Skeletal muscle tissue (tissue), 4 donors: ENCODE data around the gene NCOA5. TPM values are rescaled to one million over a fixed set of nuclear protein-coding genes. Genes with fewer than 3 reads are reported as not detected.

Experiments
- H3K27ac ChIP-seq: one replicate; pipeline ENCODE4 v1.7.0; 2013; ENCODE audit warnings: mild to moderate bottlenecking, low read depth, low read length, inconsistent platforms
- H3K27me3 ChIP-seq, 3 donors: one replicate each; pipeline ENCODE4 v1.7.0; 2013; ENCODE audit warnings: low read length in 3 of 3; ENCODE audit not compliant: control insufficient read depth in 3 of 3, insufficient read depth in 3 of 3
- H3K36me3 ChIP-seq, 3 donors: one replicate each; pipeline ENCODE4 v1.7.0; 2013; ENCODE audit warnings: low read length in 3 of 3; ENCODE audit not compliant: control insufficient read depth in 3 of 3, insufficient read depth in 3 of 3
- H3K4me1 ChIP-seq, 3 donors: one replicate each; pipeline ENCODE4 v1.7.0; 2013; ENCODE audit warnings: low read length in 3 of 3, mild to moderate bottlenecking in 3 of 3; ENCODE audit not compliant: control insufficient read depth in 3 of 3, insufficient read depth in 3 of 3
- H3K4me3 ChIP-seq, 3 donors: one replicate each; pipeline ENCODE4 v1.7.0; 2013; ENCODE audit warnings: low read length in 3 of 3
- H3K9ac ChIP-seq, 3 donors: one replicate each; pipeline ENCODE4 v1.7.0; 2013; ENCODE audit warnings: low read length in 3 of 3, mild to moderate bottlenecking in 3 of 3, moderate library complexity in 2 of 3, low read depth in 1 of 3
- H3K9me3 ChIP-seq, 3 donors: one replicate each; pipeline ENCODE4 v1.7.0; 2013; ENCODE audit warnings: low read length in 3 of 3; ENCODE audit not compliant: control insufficient read depth in 3 of 3
- total RNA-seq: library from RNA; depleted of rRNA; stranded (reverse); fragments of >200 nt; gene quantifications from one replicate; pipeline ENCODE4 v1.2.3, GENCODE V29; 2014
- donor health status: Osteomylitis.

The NCOA5 gene
- total RNA-seq, 1 donor from 2014 or later = 10.4 TPM

DNA sequence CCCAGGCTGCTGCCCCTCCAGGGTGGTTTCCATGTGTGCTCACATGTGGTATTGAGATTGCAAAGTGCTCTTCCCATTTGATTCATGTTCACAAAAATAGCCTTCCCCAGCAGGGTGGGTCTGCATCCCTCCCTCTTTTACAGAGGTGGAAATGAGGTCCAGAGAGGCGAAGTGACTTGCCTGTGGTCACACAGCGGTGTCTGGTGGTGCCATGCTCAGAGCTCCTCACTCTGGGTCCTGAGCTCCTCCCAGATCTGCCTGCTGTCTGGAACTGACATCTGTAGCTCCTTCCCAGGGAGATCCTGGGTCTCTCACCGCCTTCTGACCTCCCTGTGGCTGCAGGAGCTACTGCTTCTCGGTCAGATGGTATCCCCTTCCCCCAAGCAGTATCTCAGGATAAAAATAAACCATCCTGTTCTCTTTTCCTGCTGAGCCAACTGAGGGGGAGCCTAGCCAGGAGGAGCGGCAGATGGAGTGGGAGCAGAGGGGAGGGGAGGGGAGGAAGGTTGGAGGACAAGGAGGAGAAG lies 40.3 kb upstream of the NCOA5 start:
- H3K4me3 ChIP-seq = no peak overlapping the region
- peaks cover 4 to 28% (median 15%) of the 10 kb centered on the region in 3 donors for H3K27me3 ChIP-seq
- H3K9ac ChIP-seq = no peak overlapping the region
- H3K9me3 ChIP-seq = no peaks in the 10 kb centered on the region
- no peak overlapping the region for H3K27ac ChIP-seq
- H3K36me3 ChIP-seq = peaks cover 5 to 8% (median 7%) of the 10 kb centered on the region in 3 donors
- H3K4me1 ChIP-seq = peaks cover 6 to 24% (median 10%) of the 10 kb centered on the region in 3 donors

DNA sequence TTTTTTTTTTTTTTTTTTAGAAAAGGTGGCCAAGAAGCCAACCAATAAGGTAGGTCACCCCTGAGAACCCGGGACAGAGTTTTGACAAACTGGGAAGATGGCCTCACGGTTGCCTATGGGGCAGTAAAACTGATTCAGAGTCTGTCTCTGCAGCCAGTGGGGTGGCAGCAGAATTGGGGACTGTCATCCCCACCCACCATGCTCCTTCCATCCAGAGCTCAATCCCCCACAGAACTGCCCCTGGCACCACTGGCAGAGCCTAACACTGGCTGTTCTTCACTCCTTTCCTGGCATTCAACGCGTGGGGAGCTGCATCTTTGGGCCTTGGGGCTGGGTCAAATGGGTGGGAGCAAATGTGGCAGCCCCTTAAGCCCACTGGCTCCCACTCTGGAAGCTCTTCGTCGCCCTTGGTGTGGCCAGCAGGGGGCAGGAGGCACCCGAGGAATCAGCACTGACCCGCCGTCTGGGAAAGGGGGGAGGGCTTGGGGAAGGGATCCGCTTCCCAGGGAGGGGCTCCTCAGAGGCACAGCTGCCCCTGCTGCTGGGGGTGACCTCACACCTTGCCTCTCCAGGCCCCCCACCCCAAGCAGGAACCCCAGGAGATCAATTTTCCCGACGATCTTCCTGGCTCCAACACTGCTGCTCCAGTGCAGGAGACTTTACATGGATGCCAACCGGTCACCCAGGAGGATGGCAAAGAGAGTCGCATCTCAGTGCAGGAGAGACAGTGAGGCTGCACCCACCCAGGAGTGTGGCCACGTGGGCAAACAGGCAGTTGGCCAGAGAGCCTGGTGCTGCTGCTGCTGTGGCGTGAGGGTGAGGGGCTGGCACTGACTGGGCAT lies 38.8 kb upstream of the NCOA5 start:
- no peaks in the 10 kb centered on the region for H3K9me3 ChIP-seq
- no peak overlapping the region for H3K4me3 ChIP-seq
- H3K4me1 ChIP-seq = peaks cover 6 to 24% (median 10%) of the 10 kb centered on the region in 3 donors
- H3K27me3 ChIP-seq = peaks cover 4 to 28% (median 10%) of the 10 kb centered on the region in 3 donors
- no peak overlapping the region for H3K9ac ChIP-seq
- no peak overlapping the region for H3K27ac ChIP-seq
- H3K36me3 ChIP-seq = peaks cover 10 to 13% (median 13%) of the 10 kb centered on the region in 3 donors

DNA sequence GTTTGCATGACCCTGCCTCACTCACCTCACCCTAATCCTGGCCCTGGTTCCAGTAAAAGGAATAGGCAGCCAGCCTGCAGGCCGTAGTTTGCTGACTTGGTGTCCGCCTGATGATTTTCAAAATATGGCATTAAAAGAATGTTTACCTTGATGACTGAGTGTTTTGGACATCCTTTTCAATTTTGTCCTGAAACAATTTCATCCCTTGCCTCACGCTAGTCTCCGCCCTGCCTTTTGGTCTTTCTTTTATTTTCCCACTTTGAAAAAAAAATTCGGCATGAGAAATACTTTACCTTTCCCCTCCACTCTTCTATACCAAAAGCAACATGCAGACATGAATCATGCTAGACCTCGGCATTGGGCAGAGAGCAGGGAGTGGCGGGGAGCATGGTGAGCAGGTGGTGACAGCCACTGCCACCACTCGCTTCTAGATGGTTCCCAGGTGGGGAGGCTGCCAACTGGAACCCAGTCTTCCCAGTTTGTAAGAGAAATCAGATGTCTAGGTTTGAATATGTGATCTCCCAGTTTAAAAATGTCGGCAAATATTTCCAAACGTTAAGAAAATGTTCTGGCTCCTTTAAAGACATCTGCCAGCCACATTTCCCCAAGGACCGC lies 37.7 kb upstream of the NCOA5 start:
- Histone ChIP-seq H3K9ac (no peak overlapping the region), H3K27me3 (peaks cover 4 to 23% (median 10%) of the 10 kb centered on the region in 3 donors), H3K4me3 (no peak overlapping the region), H3K9me3 (no peaks in the 10 kb centered on the region), H3K36me3 (peaks cover 20 to 24% (median 23%) of the 10 kb centered on the region in 3 donors), H3K27ac (no peak overlapping the region), H3K4me1 (peaks cover 6 to 18% (median 9%) of the 10 kb centered on the region in 3 donors)

DNA sequence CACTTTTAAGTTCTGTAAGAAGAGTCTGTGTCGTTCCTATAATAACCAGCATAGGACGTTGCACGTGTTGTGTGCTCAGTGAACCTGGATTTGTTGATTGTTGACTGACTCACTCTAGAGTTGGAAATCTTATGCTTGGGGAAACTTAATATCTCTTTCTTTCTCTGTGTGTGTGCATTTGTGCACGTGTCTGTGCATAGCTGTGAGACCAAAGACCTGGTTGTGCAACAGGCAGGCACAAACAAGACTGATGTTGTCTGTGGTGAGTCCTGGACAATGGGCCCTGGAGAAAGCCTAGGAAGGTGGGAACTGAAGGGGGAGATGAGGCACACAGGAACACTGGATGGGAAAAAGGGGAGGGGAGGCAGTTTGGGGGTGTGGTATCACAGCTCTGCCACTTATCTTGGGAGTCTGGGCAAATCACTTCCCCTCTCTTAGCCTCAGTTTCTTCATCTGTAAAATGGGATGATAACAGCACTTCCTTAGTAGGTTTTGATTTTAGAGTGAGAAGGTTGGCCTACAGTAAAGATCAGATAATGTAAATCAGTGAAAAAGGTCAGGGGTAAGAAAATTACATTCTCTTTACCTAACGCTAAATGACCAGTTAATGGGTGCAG lies 36.8 kb upstream of the NCOA5 start:
- H3K27me3 ChIP-seq = peaks cover 0 to 16% (median 10%) of the 10 kb centered on the region in 3 donors
- no peaks in the 10 kb centered on the region for H3K9me3 ChIP-seq
- H3K4me1 ChIP-seq = peaks cover 9 to 14% (median 12%) of the 10 kb centered on the region in 3 donors
- H3K27ac ChIP-seq = no peak overlapping the region
- H3K36me3 ChIP-seq = peaks cover 21 to 25% (median 23%) of the 10 kb centered on the region in 3 donors
- H3K9ac ChIP-seq = no peak overlapping the region
- no peak overlapping the region for H3K4me3 ChIP-seq

DNA sequence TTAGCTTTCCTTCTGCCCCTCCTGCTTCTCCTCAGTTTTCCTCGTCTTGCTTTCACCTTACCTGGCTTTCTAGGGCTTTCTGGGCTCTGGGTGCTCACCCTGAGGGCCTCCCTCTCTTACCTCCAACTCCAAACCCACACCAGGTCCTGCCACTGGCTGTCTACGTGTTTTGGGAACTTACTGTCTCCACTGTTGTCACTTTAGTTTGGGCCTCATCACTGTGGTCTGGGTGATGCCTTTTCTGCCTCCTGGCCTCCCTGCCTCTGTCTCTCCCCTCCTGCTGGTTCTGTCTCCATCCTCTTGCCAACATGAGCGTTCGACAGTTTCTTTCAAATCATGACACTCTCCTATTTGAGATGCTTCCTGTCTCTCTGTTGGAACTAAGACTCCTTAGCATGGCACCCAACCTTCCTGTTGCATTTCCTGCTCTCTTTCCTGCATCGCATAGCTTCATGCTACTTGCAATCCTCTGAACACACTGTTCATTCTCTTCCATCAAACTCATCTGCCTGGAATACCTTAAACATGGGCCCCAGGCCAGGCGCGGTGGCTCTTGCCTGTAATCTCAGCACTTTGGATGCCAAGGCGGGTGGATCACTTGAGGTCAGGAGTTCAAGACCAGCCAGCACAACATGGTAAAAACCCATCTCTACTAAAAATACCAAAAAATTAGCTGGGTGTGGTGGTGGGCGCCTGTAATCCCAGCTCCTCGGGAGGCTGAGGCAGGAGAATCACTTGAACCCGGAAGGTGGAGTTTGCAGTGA lies 33.9 kb upstream of the NCOA5 start:
- H3K36me3 ChIP-seq = peaks cover 21 to 25% (median 23%) of the 10 kb centered on the region in 3 donors
- peaks cover 5 to 19% (median 14%) of the 10 kb centered on the region in 3 donors for H3K4me1 ChIP-seq
- H3K9me3 ChIP-seq = no peaks in the 10 kb centered on the region
- H3K27me3 ChIP-seq = peaks cover 0 to 4% (median 0%) of the 10 kb centered on the region in 3 donors
- H3K9ac ChIP-seq = no peak overlapping the region
- H3K4me3 ChIP-seq = no peak overlapping the region
- no peak overlapping the region for H3K27ac ChIP-seq

DNA sequence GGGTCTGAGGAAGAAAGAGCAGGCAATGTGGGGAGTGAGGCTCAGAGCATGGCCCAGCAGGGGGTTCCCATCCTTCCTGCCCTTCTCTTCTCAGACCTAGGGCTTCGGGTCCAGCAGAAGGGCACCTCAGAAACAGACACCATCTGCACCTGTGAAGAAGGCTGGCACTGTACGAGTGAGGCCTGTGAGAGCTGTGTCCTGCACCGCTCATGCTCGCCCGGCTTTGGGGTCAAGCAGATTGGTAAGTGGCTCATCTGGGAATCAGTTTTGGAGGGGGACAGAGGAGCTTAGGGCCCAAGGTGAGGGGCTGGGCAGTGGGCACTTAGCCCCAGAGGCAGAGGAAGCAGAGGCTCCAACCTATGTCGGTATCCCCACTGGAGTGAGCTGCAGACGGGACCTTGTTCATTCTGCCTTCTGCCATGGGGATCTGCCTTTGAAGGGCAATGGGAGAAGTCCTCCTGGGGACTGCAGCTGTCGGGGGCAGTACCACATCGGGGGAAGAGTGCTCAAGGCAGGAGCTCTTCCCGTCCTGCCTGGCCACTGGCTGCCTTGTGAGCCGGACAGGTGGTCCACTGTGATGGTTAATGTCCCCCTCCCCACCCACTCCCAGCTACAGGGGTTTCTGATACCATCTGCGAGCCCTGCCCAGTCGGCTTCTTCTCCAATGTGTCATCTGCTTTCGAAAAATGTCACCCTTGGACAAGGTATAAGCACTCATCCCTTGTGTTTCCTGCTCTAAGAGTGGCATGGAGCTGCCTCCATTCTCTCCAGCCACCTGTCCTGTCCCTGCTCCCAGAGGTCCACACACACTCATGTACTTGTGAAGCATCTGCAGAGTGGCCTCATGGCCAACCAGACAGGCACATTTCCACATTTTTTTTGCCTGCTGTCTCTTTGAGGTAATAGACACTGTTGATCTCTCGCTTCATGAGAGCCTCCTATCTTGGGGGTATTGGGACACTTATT lies 33.0 kb upstream of the NCOA5 start:
- peaks cover 7 to 23% (median 15%) of the 10 kb centered on the region in 3 donors for H3K4me1 ChIP-seq
- no peak overlapping the region for H3K9ac ChIP-seq
- H3K27ac ChIP-seq = no peak overlapping the region
- no peaks in the 10 kb centered on the region for H3K9me3 ChIP-seq
- H3K36me3 ChIP-seq = peaks cover 21 to 25% (median 23%) of the 10 kb centered on the region in 3 donors
- no peaks in the 10 kb centered on the region for H3K27me3 ChIP-seq
- no peak overlapping the region for H3K4me3 ChIP-seq

DNA sequence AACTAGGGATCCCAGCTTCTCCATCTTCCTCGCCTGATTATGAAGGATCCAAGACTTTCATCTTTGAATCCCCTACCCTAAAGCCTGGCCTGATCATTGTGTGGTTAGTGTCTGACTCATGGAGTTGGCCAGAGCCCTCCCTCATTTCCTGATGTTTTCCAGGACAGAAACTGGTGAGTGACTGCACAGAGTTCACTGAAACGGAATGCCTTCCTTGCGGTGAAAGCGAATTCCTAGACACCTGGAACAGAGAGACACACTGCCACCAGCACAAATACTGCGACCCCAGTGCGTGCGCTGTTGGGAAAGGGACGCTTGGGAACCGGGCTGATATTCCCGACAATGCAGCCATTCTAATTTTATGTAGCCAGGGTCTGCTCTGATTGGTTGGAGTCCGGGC lies 32.3 kb upstream of the NCOA5 start:
- Histone ChIP-seq H3K9ac (no peak overlapping the region), H3K4me1 (peaks cover 11 to 27% (median 21%) of the 10 kb centered on the region in 3 donors), H3K36me3 (peaks cover 21 to 25% (median 23%) of the 10 kb centered on the region in 3 donors), H3K27ac (no peak overlapping the region), H3K4me3 (no peak overlapping the region), H3K27me3 (no peaks in the 10 kb centered on the region), H3K9me3 (no peaks in the 10 kb centered on the region)

DNA sequence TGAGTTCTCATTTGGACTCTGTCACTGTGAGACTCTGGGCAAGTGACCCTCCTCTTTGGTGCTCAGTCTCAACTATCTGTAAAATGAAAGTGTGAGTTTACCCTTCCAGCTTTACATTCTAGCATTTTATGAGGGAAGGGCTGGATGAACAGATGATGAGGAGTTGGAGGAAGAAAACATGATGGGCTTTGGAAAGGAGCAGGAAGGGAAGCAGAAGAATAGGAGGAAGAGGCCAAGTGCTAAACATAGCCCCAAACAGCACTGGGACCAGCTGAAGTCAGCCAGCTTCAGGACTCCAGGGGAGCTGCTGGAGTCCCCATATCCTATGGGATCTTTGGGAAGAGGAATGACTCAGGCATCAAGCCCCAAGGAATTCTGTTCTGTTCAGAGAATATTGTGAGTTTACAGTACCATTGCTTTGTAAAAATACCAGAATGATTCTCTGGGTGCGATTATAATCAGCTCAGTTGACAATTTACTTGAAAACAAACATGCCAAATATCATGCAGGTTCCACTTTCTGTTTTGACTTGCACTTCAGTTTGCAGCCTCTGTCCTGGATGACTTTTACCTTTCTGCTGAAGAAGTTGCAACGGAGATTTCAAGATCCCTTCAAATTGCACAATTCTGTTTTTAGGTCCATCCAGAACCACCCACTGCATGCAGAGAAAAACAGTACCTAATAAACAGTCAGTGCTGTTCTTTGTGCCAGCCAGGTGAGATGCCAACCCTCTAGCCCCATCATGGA lies 31.6 kb upstream of the NCOA5 start:
- Histone ChIP-seq H3K4me3 (no peak overlapping the region), H3K36me3 (peaks cover 18 to 21% (median 19%) of the 10 kb centered on the region in 3 donors), H3K27me3 (no peaks in the 10 kb centered on the region), H3K9ac (no peak overlapping the region), H3K9me3 (no peaks in the 10 kb centered on the region), H3K4me1 (peaks cover 11 to 27% (median 21%) of the 10 kb centered on the region in 3 donors), H3K27ac (no peak overlapping the region)
